Measurements from ENCODE around the gene NHP2.

NHP2 gene

GRCh38 chr5:178170455-178170854 lies 16.8 kb upstream of the NHP2 start:
- Histone ChIP-seq H3K4me3 (ENCODE audit: low read depth in 1 of 2, low read length in 1 of 2) (no peak overlapping the region), H3K9me3 (no peaks in the 10 kb centered on the region), H3K27me3 (peaks cover 9% of the 10 kb centered on the region), H3K36me3 (no peaks in the 10 kb centered on the region), H3K27ac (no peak overlapping the region), H3K4me1 (ENCODE audit: control insufficient read depth in 1 of 2, insufficient read depth in 1 of 2, low read depth in 1 of 2, low read length in 1 of 2) (no peaks in the 10 kb centered on the region)
- TF ChIP-seq CTCF (IDR thresholded peaks at IDR 0.05) = no peak

GRCh38 chr5:178165581-178165980 lies 11.9 kb upstream of the NHP2 start:
- TF ChIP-seq CTCF (IDR thresholded peaks at IDR 0.05) = no peak
- Histone ChIP-seq H3K27me3 (peaks cover 31% of the 10 kb centered on the region), H3K36me3 (no peaks in the 10 kb centered on the region), H3K9me3 (no peaks in the 10 kb centered on the region), H3K4me1 (ENCODE audit: control insufficient read depth in 1 of 2, insufficient read depth in 1 of 2, low read depth in 1 of 2, low read length in 1 of 2) (peaks cover 9 to 10% of the 10 kb centered on the region in 2 experiments), H3K4me3 (ENCODE audit: low read depth in 1 of 2, low read length in 1 of 2) (no peak overlapping the region), H3K27ac (no peak overlapping the region)

DNA sequence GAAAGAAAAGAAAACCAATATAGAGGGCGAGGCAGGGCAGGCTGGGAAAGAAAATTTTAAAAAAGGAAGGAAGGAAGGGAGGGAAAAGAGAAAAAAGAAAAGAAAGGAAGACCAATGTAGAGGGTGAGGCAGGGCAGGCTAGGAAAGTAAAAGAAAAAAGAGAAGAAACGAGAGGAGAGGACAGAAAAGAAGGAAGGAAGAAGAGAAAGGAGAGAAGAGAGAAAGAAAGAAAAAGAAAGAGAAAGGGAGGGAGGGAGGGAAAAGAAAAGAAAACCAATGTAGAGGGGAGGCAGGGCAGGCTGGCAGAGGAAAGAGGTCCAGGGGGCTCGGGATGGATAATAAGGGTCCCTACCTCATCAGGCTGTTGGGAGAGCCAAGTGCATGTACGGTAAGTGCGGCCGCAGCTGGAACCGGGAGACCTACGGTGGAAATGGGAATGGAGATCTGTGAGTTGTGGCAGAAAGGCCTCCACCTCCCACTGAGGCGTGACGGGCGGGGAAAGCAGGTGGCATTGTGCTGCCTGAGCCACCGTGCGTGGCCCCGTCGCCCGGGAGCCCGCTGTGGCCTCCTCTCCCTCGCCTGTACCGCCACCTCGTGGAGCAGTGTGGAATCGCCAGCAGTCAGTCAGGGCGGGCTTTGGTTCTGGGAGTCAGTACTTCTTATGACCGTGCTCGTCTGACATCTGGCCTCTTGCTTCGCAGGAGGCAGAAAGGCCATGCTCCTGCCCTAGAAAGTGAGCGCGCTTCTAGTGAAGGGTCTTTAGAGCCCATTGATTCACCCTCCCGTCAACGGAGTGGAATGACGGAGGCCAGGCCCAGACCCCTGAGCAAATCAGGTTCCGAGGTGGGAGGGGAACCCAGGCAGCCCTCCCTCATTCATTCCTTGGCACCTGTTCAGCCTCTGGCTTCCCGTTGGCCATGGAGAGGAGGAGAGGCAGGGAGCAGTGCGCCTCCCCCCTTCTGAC lies 10.4 kb upstream of the NHP2 start:
- Histone ChIP-seq H3K27me3 (peaks cover 31% of the 10 kb centered on the region), H3K4me3 (ENCODE audit: low read depth in 1 of 2, low read length in 1 of 2) (peak overlapping the region; percentile 45 to 58)
- peak; percentile 97 for TF ChIP-seq CTCF (IDR thresholded peaks at IDR 0.05)

DNA sequence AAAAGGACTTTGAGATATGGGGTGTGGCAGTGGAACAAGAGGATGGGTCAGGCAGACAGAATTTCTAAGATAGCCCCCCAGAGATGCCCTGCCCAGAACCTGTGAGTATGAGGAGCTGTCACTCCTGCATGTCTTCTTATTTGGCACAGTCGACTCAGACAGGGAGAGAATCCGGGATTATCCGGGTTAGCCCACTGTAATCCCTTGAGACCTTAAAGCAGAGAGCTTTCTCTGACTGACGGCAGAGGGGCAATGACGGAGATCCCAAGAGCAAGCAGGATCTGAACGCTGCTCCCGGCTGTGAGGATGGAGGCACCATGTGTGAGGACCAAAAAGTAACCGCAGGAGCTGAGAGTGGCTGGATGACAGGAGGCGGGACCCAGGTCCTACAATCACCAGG lies 8.8 kb upstream of the NHP2 start:
- no peaks in the 10 kb centered on the region for H3K9me3 ChIP-seq
- no peaks in the 10 kb centered on the region for H3K36me3 ChIP-seq
- TF ChIP-seq CTCF (IDR thresholded peaks at IDR 0.05) = no peak
- H3K27ac ChIP-seq = no peak overlapping the region
- peaks cover 9 to 10% of the 10 kb centered on the region in 2 experiments for H3K4me1 ChIP-seq (ENCODE audit: control insufficient read depth in 1 of 2, insufficient read depth in 1 of 2, low read depth in 1 of 2, low read length in 1 of 2)
- H3K27me3 ChIP-seq = peaks cover 31% of the 10 kb centered on the region
- no peak overlapping the region for H3K4me3 ChIP-seq (ENCODE audit: low read depth in 1 of 2, low read length in 1 of 2)

More for the DNA sequence above, 10.4 kb upstream of the NHP2 start:
- no peak overlapping the region for H3K27ac ChIP-seq
- no peaks in the 10 kb centered on the region for H3K9me3 ChIP-seq
- H3K36me3 ChIP-seq = no peaks in the 10 kb centered on the region
- H3K4me1 ChIP-seq (ENCODE audit: control insufficient read depth in 1 of 2, insufficient read depth in 1 of 2, low read depth in 1 of 2, low read length in 1 of 2) = peaks cover 9 to 10% of the 10 kb centered on the region in 2 experiments

GRCh38 chr5:178160176-178160575 lies 6.5 kb upstream of the NHP2 start:
- Histone ChIP-seq H3K4me1 (ENCODE audit: control insufficient read depth in 1 of 2, insufficient read depth in 1 of 2, low read depth in 1 of 2, low read length in 1 of 2) (peaks cover 9 to 10% of the 10 kb centered on the region in 2 experiments), H3K9me3 (no peaks in the 10 kb centered on the region), H3K4me3 (ENCODE audit: low read depth in 1 of 2, low read length in 1 of 2) (no peak overlapping the region), H3K36me3 (no peaks in the 10 kb centered on the region), H3K27ac (no peak overlapping the region), H3K27me3 (peaks cover 20% of the 10 kb centered on the region)
- no peak for TF ChIP-seq CTCF (IDR thresholded peaks at IDR 0.05)

Measured in neutrophil (primary cell).